Measurements from ENCODE around the gene ITPR2. TPM values are rescaled to one million over a fixed set of nuclear protein-coding genes. Genes with fewer than 3 reads are reported as not detected.

ITPR2 gene
- polyA plus RNA-seq, 1 experiment: 3.5 TPM

DNA sequence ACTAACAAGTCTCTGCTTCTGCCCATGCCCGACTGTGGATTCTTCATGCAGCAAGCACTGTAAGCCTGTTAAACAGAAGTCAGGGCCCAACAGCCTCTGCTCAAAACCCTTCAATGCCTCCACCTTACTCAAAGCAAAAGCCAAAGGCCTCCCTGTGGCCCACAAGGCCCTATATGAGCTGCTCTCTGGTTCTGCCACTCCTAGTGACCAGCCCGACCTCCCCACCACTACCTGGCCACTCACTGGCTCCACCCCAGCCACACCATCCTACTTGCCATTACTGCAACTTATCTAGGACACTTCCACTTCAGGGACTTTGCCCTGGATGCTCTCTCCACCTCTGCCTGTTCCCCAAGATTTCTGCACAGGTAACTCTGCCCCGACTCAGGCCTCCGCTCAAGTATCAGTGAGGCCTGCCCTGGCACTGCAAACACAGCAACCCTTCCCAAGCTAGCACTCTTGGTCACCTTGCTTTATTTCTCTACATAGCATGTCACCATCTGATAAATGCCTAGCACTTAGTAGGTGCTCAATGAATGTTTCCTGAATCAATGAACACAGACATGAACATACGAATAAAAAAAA, 88.9 kb downstream of the ITPR2 start:
- POLR2A ChIA-PET: no interaction called here
- H3K4me3 ChIP-seq (ENCODE audit: low read depth, low read length): no peak overlapping the region
- DNase-seq (ENCODE audit: low read depth): no peak
- H3K27me3 ChIP-seq (ENCODE audit: control insufficient read depth, insufficient read depth, low read length): no peaks in the 10 kb centered on the region
- CTCF ChIA-PET: no interaction called here
- TF ChIP-seq, protein P1, sequence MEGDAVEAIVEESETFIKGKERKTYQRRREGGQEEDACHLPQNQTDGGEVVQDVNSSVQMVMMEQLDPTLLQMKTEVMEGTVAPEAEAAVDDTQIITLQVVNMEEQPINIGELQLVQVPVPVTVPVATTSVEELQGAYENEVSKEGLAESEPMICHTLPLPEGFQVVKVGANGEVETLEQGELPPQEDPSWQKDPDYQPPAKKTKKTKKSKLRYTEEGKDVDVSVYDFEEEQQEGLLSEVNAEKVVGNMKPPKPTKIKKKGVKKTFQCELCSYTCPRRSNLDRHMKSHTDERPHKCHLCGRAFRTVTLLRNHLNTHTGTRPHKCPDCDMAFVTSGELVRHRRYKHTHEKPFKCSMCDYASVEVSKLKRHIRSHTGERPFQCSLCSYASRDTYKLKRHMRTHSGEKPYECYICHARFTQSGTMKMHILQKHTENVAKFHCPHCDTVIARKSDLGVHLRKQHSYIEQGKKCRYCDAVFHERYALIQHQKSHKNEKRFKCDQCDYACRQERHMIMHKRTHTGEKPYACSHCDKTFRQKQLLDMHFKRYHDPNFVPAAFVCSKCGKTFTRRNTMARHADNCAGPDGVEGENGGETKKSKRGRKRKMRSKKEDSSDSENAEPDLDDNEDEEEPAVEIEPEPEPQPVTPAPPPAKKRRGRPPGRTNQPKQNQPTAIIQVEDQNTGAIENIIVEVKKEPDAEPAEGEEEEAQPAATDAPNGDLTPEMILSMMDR (IDR thresholded peaks at IDR 0.05; ENCODE audit: insufficient read depth, low read depth, low read length): no peak
- no peaks in the 10 kb centered on the region for H3K36me3 ChIP-seq (ENCODE audit: control insufficient read depth, insufficient read depth, low read length)

DNA sequence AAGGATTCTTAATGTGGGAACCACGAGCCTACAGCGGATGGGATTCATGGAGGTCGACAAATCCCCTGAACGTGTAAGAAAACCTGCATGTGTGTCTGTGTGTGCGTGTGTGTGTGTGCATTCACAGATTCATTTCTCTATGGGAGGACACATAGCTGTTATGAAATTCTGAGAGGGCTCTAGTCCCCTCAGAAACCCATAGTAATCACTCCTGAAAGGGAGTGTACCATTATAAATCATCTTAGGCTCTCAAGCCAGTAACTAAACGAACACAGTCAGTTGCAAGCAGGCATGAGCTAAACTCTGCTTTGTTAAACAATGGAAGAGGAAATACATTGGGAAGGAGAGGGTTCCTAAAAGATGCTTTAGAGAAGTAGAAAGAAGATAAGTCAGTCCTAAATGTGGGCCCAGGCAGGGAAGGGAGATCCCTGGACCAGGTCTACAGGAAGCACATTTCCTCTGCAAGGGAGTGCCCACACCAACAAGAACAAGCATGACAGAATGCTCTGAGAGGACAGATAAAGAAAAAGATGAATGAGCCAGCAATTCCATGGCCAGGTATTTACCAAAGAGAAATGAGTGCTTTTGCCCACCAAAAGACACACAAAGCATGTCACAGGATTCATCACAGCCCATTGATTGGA, 91.3 kb downstream of the ITPR2 start:
- POLR2A ChIA-PET: no interaction called here
- CTCF ChIA-PET: interaction anchor here (1.3 kb wide), 1 partner anchor 26 kb away, joined by 4 read pairs; no protein-coding TSS in a partner anchor

DNA sequence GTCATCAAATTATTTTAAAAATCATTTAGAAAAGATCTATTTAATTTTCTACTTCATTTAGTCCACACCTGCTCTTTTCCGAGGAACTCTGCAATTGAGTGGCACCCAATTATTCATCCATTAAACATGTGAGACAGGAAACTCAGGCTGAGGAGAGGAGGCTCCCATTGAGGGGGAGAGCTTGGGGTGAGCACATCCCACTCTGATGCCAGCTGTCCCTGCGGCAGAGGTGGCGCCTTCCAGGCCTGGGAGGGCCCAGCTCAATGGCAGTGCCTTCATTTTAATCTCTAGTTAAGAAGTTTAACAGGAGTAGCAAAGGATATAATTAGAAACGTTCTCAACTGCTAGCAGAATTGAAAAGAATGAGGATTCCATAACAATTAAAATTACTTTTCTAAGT, 92.0 kb downstream of the ITPR2 start:
- ChIA-PET POLR2A (no interaction called here), CTCF (interaction anchor here (1.3 kb wide), 1 partner anchor 27 kb away, joined by 4 read pairs; no protein-coding TSS in a partner anchor)
- no peaks in the 10 kb centered on the region for H3K27me3 ChIP-seq (ENCODE audit: control insufficient read depth, insufficient read depth, low read length)
- TF ChIP-seq, protein P1 (IDR thresholded peaks at IDR 0.05; ENCODE audit: insufficient read depth, low read depth, low read length): no peak
- H3K36me3 ChIP-seq (ENCODE audit: control insufficient read depth, insufficient read depth, low read length): no peaks in the 10 kb centered on the region
- no peak for DNase-seq (ENCODE audit: low read depth)
- no peak overlapping the region for H3K4me3 ChIP-seq (ENCODE audit: low read depth, low read length)

More for the DNA sequence above, 91.3 kb downstream of the ITPR2 start:
- DNase-seq (ENCODE audit: low read depth): no peak
- H3K4me3 ChIP-seq (ENCODE audit: low read depth, low read length): no peak overlapping the region
- H3K27me3 ChIP-seq (ENCODE audit: control insufficient read depth, insufficient read depth, low read length): no peaks in the 10 kb centered on the region
- no peaks in the 10 kb centered on the region for H3K36me3 ChIP-seq (ENCODE audit: control insufficient read depth, insufficient read depth, low read length)
- TF ChIP-seq, protein P1 (IDR thresholded peaks at IDR 0.05; ENCODE audit: insufficient read depth, low read depth, low read length): no peak

DNA sequence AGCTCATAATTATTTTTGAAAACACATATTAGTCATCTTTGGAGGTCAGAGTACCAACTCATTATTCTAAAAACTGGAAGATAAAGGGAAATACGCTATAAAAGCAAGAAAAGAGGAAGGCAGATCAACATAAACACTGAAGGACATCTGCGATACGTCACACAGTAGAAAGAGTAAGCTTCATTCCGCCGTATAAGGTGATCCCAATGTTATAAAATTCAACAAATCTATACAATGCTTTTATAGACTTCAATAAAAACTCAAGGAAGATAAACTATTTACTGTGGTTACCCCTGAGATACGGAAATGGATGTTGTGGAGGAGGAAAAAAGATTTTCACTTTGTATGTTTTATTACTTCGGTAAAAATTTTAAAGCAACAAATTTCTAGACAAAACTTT, 92.6 kb downstream of the ITPR2 start:
- no peak for DNase-seq (ENCODE audit: low read depth)
- Histone ChIP-seq H3K4me3 (ENCODE audit: low read depth, low read length) (no peak overlapping the region), H3K36me3 (ENCODE audit: control insufficient read depth, insufficient read depth, low read length) (no peaks in the 10 kb centered on the region), H3K27me3 (ENCODE audit: control insufficient read depth, insufficient read depth, low read length) (no peaks in the 10 kb centered on the region)
- POLR2A ChIA-PET: no interaction called here
- TF ChIP-seq, protein P1 (IDR thresholded peaks at IDR 0.05; ENCODE audit: insufficient read depth, low read depth, low read length): no peak
- CTCF ChIA-PET: no interaction called here

DNA sequence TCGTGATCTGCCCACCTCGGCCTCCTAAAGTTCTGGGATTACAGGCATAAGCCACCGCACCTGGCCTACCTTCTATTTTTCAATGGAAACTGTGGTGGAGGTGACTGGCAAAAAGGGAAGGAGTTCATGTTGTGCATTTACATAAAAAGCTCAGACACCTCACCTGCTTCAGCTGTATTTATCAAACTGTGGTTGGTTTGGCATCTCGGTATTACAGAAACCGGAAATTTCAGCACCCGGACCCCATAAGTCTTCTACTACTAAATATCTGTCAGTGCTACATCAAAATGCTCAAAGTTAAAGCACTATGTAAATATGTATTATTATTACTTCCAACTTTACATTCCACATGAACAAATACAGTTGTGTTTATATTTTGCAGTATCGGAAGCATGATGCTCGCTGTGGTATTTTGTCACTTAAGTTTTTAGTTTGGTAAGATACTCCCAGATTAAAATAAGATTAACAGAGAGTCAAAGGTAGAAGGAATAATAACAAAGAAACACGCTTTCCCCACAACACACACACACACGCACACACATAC, 95.4 kb downstream of the ITPR2 start:
- ChIA-PET CTCF (no interaction called here), POLR2A (no interaction called here)
- TF ChIP-seq, protein P1 (IDR thresholded peaks at IDR 0.05; ENCODE audit: insufficient read depth, low read depth, low read length): no peak
- no peaks in the 10 kb centered on the region for H3K27me3 ChIP-seq (ENCODE audit: control insufficient read depth, insufficient read depth, low read length)
- H3K36me3 ChIP-seq (ENCODE audit: control insufficient read depth, insufficient read depth, low read length): no peaks in the 10 kb centered on the region
- H3K4me3 ChIP-seq (ENCODE audit: low read depth, low read length): no peak overlapping the region
- DNase-seq (ENCODE audit: low read depth): no peak

All from BJ (cell line).